ENCODE results near the gene ANKRD37.

The ANKRD37 gene

DNA sequence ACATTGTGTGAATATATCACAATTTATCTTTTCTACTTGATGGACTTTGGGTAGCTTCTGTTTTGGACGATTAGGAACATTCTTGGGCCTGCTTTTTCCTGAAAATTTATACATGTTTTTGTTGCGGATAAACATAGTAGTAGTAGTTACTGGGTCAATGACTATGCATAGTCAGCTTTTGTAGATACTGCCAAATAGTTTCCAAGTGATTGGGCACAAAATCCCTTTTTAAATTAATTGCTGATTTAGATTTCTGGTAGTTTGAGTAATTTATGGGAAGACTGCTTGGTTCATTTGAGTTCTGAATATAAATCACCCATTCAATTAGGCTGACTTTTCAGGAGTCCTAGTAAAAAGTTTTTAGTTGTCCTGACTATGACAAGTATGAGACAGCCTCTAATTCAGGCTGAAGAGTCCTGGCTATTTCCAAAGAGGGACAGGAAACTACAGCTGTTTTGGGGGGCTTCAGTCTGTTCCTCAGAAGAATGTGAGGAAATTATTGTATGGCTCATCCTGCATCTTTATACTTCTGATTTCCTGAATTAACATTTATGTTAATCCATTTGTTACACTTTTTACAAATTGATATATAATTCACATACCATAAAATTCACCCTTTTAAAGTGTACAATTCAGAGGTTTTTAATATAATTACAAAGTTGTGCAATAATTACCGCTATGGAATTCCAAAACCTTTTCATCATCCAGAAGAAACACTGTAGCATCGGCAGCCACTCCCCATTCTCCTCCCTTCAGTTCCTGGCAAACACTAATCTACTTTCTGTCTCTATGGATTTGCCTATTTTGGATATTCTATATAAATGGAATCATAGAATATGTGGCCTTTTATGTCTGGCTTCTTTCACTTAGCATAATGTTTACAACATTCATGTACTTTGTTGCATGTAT is 15.1 kb upstream of the ANKRD37 start:
- DNase-seq: no peak

DNA sequence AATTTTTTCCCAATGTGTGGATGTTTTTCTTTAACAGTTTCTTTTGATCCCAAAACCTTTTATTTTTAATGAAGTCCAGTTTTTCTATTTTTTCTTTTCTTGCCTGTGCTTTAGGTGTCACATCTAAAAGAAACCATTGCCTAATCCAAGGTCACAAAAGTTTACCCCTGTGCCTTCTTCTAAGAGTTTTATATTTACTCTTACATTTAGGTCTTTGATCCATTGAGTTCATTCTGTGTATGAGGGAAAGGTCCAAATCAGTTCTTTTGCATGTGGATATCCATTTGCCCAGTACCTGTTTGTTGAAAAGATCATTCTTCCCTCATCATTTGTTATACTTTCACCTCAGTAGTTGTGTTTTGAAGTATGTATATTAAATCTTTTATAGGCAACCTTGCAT is 13.9 kb upstream of the ANKRD37 start:
- no peak for DNase-seq

DNA sequence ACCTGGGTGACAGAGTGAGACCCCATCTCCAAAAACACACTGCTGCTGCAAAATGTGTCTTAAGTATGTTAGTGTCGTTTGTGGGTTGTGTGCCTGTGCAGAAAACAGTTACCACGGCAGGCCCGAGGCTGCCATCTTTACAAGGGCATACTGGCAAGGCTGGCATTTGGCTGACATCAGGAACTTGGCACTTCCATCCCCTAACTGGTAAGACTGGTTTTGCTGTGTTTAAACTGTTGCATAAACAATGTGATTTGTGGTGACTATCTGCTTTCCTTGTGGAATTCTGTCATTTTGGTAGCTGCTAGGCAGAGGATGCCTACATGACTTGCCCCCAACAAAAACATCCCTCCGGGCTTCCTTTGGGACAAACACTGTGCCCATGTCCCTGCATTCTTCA is 13.2 kb upstream of the ANKRD37 start:
- no peak for DNase-seq

DNA sequence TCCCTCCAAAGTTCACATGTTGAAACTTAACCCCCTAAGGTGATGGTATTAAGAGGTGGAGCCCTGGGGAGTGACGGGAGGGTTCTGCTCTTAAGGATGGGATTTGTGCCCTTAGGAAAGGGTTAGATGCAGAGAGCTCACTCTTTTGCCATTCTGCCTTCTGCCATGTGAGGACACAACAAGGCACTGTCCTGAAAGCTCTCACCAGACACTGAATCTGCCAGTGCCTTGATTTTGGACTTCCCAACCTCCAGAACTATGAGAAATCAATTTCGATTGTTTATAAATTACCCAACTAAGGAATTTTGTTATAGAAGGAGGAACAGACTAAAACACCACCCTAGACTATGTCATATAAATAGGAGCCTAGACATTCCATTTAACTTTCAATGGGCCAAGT is 12.6 kb upstream of the ANKRD37 start:
- DNase-seq: no peak

DNA sequence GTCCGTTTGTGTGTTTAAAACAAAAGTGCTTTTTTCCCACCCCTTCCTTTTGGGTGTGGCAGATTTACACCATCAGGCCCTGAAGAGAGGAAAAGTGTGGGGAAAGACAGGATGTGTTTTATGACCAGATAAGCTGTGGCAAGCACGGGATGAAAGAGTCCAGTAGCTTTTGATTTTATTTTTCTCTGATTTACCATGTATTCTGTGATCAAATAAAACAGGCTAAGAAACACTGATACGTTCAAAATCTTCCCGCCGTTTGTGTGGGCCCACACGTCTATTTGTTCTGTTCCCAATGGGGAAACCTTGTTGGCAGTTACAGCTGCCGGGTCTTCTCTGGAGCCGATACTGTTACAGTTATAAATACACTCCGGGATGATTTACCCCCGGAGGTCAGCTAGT is 11.7 kb upstream of the ANKRD37 start:
- no peak for DNase-seq

DNA sequence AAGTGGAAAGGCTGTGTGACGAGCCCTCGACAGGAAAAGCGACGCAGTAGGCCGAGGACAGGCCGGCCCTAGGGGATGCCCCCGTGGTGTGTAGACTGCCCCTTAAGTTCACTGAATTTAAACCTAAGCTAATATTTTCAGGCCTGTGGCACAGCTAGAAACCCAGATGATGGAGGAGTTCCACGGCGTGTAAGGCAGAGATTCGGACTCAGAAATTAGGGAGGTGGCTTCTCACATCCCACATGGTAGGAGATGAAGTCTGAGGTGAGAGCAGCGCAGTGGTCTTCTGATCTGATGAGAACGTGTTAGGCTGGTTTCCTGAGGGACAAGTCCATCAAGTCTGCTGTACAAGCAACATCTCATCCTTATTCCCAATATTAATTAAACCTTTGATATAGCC is 8.7 kb upstream of the ANKRD37 start:
- DNase-seq: no peak

DNA sequence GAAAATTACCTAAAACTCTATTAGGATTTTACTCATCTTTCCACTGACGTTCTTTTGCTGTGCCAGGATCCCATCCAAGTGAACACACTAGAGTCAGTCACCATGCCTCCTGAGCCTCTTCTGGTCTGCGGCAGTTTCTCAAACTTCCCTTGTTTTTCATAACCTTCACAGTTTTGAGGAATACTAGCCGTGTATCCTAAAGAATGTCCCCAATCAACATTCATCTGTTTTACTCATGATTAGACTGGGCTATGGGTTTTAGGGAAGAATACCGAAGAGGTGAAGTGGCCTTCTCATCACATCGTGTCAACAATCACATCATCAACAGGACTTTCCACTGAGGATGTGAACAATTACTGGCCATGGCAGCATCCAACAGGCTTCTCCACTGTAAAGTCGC is 5.7 kb upstream of the ANKRD37 start:
- DNase-seq: no peak

DNA sequence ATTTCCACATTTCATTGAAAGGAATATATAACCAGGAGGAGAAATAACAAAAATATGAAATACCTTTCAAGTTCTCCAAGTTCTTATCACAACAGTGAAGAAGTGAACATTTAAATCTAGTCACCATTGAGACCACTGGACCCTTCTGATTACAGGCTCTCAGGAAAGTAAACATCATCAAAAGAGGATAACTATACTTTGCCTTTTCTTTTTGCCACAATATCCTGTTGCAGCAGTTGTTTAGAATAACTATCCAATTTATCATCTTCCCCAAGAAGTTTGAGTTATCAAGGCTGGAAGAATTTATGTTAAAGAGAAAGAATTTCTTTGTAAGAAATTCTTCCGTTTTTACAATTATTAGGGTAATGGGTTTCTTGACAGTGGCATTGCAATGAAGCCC is 4.5 kb upstream of the ANKRD37 start:
- DNase-seq: no peak

DNA sequence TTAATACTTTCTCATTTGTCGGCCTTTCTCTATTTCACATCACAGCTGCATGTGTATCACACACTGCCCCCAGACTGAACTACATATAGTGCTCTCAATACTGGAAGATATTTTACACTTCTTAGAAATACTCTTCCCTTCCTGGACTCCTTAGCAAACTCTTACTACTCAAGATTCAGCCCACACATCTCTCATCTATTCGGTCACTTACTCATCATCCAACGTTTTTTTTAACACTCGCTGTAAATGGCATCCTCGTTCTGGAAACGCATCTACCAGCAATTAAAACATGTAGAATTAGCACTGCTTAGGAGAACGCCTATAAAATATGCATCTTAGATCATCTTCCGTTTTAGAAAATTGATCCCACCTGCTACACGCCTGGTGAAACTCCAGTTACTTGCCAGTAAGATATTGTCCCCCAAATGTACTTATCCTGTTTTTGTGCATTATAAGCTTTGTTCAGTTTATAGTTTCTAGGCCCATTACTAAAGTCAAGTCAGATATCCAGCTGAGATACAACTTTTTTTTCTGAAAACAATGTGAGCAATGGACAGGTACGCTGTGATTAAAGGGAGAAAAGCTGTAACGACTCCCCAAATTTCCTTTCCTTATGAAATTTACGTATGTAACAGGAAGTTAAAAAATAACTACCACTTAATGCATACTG is 1.9 kb upstream of the ANKRD37 start:
- DNase-seq: peak; percentile 23

DNA sequence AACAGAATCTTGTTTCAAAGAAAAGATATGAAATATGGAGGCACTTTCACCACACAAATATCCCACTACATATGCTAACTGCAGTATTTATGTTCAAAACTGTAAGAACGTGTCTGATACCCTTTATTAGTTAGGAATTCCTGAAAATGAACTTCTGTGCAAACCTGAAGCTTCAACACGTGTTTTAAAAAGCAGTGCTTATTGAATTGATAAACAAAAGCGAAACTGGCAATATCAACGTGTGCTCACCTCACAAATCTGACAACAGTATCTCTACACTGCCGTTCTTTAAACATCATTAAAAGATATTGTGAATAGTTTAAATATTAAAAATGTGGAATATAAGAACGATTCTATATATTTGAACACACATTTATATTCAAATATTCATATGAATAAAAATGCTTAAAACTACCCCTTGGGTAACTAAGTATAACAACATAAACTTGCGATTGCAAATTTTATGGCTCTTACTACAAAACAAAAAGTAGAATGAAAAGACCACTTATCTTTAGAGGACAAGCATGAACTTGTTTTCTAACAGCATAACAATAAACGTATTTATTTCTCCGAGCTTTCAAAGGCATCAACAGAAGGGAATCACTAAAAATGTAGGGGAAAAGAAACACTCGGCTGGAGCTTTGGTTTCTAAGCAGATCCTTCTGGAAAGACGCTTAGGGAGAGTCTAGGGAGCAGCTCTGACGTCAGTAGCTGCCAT is 1.2 kb upstream of the ANKRD37 start, which contains the start of gene LRP2BP:
Gene LRP2BP (minus strand): TSS at position 687 of the 718 bp plus-strand sequence. CDS start 17,738 bp downstream, outside the sequence.
- DNase-seq: peak; percentile 50

DNA sequence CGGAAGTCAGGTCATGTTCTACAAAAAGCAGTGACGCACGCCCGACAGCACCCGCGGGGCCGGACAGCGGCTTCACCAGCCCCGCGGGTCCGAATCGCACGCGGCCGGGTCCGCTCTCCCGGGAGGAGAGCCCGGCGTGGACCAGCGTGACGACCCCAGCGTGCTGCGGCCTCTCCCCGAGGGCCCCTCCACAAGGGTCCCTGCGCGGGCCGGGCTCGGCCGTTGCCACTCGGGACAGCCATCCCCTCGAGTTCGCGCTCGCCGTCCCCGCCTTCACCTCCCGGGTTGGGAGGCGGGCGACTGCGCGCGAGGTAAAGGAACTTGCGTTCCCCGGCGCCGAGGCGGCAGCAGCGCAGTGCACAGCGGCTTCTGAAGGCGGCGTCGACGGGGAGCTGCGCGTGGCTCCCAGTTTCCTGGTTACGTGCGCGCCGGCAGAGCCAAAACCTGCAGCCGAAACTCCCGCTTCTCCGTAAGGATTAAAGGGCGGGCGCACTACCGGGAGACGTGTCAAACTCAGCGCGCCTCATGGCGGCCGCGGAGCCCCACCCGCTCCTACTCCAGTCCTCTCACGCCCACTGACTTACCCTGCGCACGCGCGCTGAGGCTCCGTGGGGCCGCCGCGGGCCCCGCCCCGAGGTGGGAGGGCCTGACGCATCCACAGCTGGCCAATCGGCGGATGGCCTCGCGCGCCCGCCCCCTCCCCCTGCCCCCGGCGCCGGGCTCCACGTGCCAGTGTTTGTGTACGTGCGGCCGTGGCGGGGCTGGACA is 501 bp upstream of the ANKRD37 start:
- DNase-seq: peak; percentile 97

DNA sequence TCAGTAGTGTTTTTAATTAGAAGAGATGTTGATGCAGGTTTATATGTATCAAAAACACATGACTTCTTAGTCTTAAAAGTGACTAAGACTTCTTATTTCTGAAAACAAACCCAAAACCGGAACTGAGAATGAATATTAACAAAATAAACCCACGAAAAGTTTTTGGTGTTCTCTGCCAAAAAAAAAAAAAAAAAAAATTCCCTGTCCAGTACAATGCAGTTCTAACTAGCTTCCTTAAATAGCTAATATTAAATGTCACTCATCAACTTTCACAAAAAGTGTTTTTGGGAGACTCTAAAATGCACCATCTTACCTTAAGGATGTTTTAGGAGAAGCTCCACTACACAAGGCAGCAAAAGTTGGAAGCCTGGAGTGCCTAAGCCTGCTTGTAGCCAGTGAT is 2.0 kb downstream of the ANKRD37 start:
- no peak for DNase-seq

DNA sequence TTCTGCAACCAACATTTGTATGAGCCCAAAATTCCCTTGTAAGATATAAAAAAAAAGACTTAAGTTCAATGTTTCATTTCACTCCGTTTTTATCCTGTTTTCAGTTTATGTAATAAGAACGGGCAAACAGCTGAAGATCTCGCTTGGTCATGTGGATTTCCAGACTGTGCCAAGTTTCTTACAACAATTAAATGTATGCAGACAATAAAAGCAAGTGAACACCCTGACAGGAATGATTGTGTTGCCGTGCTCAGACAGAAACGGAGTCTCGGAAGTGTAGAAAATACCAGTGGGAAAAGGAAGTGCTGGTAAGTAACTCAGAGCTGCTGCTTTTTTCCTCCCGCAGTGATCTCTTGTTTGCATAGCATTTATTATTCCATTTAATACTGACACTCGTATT is 2.8 kb downstream of the ANKRD37 start:
- DNase-seq: no peak

DNA sequence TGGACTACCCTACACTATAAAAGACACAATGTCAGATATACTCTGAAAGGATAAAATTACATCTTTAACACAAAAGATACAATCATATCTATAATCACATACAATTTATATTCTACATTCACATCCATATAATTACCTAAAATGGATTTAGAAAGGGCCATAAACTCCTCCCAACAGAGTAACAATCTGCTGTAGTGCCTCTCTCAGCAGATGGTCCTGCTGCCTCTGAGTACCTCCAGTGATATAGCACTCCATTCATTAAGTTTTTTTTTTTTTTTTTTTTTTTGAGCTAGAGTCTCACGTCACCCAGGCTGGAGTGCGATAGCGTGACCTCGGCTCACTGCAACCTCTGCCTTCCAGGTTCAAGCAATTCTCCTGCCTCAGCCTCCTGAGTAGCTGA is 7.4 kb downstream of the ANKRD37 start:
- DNase-seq: no peak

DNA sequence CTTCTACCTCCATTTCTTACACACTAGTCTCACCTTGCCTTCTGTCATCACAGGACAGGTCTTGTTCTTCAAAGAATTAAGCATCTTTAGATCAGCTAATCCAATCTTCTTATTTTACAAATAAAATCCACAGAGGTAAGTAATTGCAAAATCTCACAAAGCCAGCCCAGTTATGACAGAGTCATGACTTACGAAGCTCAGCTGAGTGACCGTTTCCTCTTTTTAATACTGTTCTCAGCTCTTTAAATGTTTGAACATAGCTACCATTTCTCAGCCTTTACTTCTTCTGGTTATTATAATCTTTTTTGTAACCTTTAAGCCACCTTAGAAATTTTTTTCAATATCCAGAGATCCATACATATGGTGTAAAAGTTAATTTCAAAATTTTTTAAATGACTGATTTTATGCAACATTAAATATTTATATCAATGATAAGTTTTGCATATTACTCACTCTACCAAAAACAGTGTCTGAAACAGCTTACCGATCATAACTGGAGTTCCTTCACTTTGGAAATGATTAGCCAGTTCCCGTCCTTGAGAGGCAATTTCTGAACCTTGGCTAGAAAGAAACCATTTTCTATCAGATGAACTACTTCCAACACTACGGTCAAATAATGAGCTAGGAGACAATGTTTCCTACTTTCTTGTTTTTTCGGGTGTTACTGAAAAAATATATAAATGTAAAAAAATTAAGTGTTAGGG is 8.8 kb downstream of the ANKRD37 start:
- DNase-seq: no peak

DNA sequence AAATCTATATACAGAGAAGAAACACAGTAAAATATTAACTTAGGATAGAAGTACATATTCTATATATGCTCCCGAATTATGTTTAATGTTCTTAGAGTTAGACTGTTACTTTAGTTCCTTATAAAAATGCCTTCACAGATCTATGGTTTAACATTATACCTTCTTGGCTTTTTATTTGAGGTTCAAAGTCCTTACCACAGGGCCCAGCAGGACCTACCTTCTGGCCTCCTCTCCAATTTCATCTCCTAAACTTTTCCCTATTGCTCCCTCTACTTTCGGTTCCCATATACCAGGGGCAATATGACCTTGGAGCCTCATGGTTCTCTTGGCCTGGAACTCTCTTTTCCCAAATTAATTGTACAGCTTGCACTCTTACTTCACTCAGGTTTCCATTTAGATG is 11.8 kb downstream of the ANKRD37 start:
- no peak for DNase-seq

DNA sequence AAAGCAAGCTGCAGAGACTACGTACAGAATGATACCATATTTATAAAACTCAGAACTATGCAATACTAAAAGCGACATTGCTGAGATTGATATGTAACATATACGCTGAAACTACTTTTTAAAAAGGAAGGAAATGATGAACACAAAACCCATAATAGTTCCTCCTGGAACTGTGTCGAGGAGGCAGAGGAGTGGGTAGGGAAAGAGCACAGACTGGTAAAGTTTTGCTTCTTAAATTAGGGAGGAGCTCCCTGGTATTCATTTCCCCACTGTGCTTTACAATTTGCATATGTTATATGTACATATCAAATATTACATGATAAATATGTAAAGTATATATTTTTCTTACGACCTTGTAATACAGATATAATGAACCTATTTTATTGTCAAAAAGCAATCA is 15.2 kb downstream of the ANKRD37 start:
- DNase-seq: no peak

DNA sequence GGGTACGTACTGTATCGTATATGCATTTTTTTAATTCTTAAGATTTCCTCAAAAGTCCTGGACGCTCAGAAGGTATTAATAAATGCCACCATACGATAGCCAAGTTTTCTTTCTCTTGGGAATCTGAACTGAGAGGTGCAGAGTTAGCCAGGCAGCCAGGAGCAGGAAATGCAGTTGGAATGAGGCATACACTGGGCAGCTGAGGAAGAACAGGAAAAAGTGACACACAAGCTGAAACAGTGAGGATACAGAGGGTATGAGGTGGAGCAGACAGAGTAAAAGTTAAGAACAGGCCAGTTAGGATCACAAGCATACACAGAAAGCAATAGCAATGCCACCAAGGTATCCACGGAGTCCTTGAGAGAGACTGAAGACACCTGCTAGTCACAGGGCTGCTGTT is 15.8 kb downstream of the ANKRD37 start:
- no peak for DNase-seq

DNA sequence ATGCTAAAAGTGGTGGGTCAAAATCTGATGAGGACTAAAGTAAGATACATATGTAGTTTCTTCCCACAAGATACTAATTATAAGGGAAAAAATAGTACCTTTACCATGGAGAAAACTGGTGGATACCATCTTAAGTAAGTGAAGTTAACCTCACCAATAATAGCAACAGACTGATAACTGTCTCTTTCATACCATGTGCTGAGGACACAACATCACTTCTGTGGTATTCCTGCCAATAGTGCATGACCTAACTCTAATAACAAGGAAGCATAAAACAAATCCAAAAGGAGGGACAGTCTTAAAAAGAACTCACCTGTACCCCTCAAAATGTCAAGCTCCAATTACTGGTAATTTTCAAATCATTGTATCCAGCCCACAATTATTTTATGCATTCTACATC is 20.3 kb downstream of the ANKRD37 start:
- no peak for DNase-seq

DNA sequence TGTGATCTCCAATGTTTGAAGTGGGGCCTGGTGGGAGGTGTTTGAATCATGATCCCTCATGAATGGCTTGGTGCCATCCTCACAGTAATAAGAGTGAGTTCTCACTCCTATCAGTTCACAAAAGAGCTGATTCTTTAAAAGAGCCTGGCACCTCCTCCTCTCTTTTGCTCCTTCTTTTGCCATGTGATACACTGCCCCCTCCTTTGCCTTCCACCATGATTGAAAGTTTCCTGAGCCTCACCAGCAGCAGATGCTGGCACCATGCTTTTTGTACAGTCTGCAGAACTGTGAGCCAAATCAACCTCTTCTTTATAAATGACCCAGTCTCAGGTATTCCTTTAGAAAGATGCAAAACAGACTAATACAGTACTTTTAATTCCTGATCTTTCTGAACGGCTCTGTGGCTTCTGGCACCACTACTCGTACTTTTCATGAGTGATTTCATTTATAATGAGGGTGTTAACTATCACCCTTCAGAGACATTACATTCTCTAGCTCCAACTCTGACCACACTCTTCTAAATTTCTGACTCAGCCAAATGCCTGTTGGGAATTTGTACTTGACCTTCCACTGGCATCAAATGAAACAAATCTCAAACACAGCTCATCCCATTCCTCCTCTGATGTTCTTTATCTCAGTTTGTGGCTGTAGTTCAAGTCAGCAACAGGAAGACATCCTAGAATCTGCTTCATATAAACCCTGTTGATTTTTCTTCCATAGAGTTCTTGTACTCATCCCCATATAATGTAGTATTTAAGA is 24.9 kb downstream of the ANKRD37 start:
- no peak for DNase-seq

DNA sequence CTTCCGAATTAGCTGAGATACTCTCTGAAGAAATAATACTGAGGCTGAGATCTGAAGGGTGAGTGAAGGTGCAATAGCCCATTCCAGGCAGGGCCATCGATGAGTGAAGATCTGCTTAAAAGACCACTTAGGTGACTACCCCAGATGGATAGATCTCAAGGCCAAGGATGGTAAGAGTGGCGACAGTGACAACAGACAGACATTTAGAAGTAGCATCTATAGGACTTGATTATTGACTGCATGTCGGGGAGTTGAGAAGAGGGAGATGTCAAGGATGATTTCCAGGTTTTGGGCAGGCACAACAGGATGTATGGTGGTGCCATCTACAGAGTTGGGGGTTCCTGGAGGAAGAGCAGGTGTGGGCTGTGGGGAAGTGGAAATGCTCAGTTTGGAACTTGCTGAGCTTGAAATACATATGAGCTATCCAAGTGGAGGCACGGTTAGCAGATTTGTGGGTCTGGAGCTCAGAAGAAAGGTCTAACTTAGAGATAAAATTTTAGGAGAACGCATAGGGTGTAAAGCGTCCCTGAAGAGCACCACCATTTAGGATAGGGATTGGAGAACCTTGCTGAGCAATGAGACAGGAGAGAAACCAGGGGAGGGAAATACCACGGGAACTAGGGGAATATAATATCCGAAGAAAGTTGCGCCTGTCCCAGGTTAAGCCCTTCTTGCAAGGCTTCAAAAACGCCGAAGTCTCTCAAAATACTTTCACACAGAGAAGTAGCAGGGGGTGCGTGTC is 28.4 kb downstream of the ANKRD37 start:
- DNase-seq: no peak

Measured in CD4-positive, alpha-beta T cell treated with Interleukin-17A for 1 hour (primary cell).